ENCODE measurements around the gene CRADD.

The CRADD gene

DNA sequence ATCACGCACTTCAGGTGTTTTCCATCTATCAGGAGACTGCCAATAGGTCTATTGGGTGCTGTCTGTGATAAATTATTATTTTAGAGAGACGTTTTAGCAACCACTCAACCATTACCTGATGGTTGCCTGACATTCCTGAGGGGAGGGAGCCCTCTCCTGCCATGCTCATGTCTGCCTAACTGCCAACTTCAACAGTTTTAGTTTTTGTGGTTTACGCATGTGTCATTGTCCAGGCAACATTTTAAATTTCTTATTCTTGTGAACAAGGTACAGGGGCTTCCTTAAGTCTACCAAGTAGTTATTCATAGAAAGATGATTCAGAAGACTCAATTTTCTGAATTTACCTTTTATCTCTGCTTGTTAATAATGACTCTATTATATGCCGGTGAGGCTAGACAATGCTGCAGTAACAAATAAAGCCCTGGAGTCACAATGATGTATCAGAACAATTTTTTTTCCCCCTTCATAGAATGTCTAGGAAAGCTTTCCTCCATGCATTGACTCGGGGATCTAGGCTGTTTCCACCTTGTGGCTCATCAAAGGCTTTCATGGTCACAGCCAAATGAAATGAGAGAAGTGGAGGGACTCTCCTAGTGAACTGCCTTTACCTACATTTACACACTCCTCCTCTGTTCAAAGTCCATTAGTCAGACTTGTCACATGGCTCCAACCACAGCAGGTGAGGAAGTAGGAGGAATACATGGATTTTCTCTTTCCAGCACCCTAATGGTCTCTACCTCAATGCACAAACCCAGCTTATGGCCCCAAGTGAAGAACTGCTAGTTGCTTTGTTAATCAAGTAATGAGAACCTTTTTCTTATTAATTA lies 225.8 kb downstream of the CRADD start:
- peaks cover 21% of the 10 kb centered on the region for H3K36me3 Mint-ChIP-seq
- H3K4me1 Mint-ChIP-seq, result peaks cover 53% of the 10 kb centered on the region
- H3K4me3 Mint-ChIP-seq, result no peak overlapping the region
- H3K27ac Mint-ChIP-seq, result no peak overlapping the region
- peaks cover 11% of the 10 kb centered on the region for H3K9me3 Mint-ChIP-seq
- peaks cover 4% of the 10 kb centered on the region for H3K27me3 Mint-ChIP-seq
- CTCF ChIA-PET, result no interaction called here
- no peak for DNase-seq

DNA sequence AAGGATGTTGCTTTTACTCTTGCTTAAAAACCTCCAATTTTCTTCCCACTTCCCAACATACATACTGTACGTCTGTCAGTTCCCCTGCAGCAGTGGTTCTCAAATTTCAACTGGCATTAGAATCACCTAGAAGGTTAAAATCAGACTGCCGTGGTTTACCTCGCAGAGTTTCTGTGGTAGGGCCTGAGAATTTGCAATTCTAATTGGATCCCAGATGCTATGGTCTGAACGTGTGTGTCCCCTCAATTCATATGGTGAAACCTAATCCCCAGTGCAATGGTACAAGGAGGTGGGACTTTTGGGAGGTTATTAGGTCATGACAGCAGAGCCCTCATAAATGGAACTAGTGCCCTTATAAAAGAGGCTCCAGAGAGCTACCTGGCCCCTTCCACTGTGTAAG lies 226.9 kb downstream of the CRADD start:
- DNase-seq, result no peak
- H3K27me3 Mint-ChIP-seq, result peaks cover 4% of the 10 kb centered on the region
- no peak overlapping the region for H3K27ac Mint-ChIP-seq
- CTCF ChIA-PET, result no interaction called here
- no peak overlapping the region for H3K4me3 Mint-ChIP-seq
- peaks cover 17% of the 10 kb centered on the region for H3K36me3 Mint-ChIP-seq
- peaks cover 43% of the 10 kb centered on the region for H3K4me1 Mint-ChIP-seq
- peaks cover 10% of the 10 kb centered on the region for H3K9me3 Mint-ChIP-seq

DNA sequence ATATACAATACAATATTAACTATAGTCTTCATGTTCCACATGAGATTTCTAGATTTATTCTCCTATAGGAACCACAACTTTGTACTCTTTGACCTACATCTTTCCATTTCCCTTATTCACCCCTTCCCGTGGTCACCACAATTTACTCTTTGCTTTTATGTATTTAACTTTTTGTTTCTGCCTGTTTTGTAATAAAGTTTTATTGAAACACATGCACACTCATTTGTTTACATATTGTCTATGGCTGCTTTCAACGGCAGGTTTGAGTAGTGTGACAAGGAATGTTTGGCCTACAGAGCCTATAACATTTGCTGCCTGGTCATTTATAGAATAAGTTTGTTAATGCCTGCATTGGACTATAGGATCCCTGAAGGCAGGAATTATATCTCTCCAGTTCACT lies 231.1 kb downstream of the CRADD start:
- Mint-ChIP-seq H3K9me3 (peaks cover under 1% of the 10 kb centered on the region), H3K4me3 (no peak overlapping the region), H3K36me3 (peaks cover under 1% of the 10 kb centered on the region), H3K4me1 (peaks cover 25% of the 10 kb centered on the region), H3K27ac (no peak overlapping the region), H3K27me3 (peaks cover 4% of the 10 kb centered on the region)
- DNase-seq, result no peak
- CTCF ChIA-PET, result no interaction called here

DNA sequence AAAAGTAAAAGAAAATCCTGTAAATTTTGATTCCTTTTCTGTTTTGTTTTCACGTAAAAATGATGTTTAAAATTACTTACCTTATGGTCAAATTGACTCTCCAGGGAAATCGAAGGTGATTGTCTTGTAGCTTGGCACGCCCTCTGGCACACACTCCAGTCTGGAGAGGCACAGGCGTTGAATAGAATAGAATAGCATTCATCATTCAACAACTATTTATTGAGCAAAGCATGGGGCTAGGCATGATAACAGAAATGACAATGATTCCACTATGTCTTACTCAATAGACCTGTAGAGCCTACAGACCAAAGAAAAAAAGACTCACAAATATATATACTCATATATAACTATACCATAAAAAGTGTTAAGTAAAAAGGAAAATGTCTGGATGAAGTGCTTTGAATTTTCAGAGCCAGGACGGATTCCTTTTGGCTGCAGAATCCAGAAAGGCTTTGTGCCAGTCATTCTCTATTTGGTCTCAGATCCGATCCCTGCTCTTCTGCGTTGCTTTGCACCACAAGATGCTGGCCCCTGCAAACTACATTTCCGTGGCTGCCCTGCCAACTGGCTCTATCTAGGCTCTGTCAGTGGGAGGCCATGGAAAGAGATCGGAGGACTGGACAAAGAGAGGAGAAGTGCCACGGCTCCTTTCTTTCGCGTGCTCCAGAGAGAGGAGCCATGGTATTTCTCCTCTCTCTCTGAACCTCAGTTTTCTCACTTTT lies 231.8 kb downstream of the CRADD start:
- no peak overlapping the region for H3K4me3 Mint-ChIP-seq
- no peak for DNase-seq
- CTCF ChIA-PET, result no interaction called here
- H3K9me3 Mint-ChIP-seq, result no peaks in the 10 kb centered on the region
- H3K27me3 Mint-ChIP-seq, result peaks cover 4% of the 10 kb centered on the region
- no peaks in the 10 kb centered on the region for H3K36me3 Mint-ChIP-seq
- no peak overlapping the region for H3K27ac Mint-ChIP-seq
- peaks cover 18% of the 10 kb centered on the region for H3K4me1 Mint-ChIP-seq

DNA sequence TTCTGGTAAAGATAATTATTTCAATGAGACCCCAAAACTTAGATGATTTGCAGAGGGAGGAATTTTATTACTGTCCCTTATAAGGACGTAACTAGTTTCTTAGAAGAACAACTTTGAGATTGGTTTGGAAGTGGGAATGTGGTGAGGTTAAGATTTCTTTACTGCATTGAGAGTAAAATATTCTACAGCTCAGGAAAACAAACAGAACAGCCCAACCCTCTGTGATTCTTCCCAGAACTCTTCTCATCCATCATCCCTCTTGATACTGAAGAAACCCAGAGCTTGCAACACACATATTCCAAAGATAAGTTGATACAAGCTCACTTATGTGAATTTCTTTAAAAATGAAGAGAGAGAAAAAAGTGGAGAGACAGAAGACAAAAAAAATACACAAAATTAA lies 234.2 kb downstream of the CRADD start:
- CTCF ChIA-PET, result interaction anchor here (1.2 kb wide), 1 partner anchor 190 kb away, joined by 4 read pairs; no protein-coding TSS in a partner anchor
- H3K4me3 Mint-ChIP-seq, result no peak overlapping the region
- peaks cover 10% of the 10 kb centered on the region for H3K4me1 Mint-ChIP-seq
- H3K27me3 Mint-ChIP-seq, result peaks cover 4% of the 10 kb centered on the region
- DNase-seq, result no peak
- no peaks in the 10 kb centered on the region for H3K9me3 Mint-ChIP-seq
- H3K36me3 Mint-ChIP-seq, result no peaks in the 10 kb centered on the region
- no peak overlapping the region for H3K27ac Mint-ChIP-seq

DNA sequence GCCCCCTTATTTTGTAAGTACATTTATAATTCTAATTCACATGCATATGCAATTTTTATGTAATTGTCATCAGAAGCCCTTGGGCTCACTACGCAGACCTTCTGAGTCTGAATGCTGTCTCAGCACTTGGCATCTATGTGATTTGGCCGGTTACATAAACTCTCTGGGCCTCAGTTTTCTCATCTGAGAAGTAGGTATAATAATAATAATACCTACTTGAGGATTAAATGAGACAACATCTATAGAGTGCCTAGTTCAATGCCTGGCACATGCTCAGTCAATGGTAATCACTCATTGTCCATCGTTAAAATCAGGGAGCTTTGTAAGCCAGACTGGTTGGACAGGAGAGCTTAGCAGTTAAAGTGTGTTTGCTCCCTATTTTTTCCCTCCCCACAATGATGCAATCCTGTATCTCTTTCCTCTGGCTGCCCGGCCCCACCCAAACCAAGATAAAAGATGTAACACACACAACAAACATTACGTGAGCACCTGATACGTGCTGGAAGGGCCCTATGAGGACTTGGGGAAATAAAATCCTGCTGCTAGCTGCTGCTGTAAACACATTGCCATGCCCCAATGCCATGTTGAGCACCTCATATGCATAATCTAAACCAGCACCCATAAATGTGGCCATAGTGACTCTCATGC lies 235.0 kb downstream of the CRADD start:
- no peak for DNase-seq

DNA sequence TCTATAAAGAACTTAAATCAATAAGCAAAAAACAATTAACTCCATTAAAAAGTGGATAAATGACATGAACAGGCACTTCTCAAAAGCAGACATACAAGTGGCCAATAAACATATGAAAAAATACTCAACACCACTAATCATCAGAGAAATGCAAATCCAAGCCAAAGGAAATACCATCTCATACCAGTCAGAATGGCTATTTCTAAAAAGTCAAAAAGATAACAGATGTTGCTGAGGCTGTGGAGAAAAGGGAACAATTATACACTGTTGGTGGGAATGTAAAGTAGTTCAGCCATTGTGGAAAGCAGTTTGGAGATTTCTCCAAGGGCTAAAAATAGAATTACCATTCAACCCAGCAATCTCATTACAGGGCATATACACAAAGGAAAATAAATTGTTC lies 236.7 kb downstream of the CRADD start:
- Mint-ChIP-seq H3K27ac (no peak overlapping the region), H3K4me1 (peaks cover 7% of the 10 kb centered on the region), H3K36me3 (no peaks in the 10 kb centered on the region), H3K9me3 (peaks cover 4% of the 10 kb centered on the region), H3K4me3 (no peak overlapping the region), H3K27me3 (peaks cover 5% of the 10 kb centered on the region)
- CTCF ChIA-PET, result no interaction called here
- DNase-seq, result no peak

More for the DNA sequence above, 235.0 kb downstream of the CRADD start:
- Mint-ChIP-seq H3K27ac (no peak overlapping the region), H3K9me3 (no peaks in the 10 kb centered on the region), H3K4me1 (peaks cover 10% of the 10 kb centered on the region), H3K36me3 (no peaks in the 10 kb centered on the region), H3K27me3 (peaks cover 1% of the 10 kb centered on the region), H3K4me3 (no peak overlapping the region)
- CTCF ChIA-PET, result interaction anchor here (1.2 kb wide), 1 partner anchor 189 kb away, joined by 4 read pairs; no protein-coding TSS in a partner anchor

DNA sequence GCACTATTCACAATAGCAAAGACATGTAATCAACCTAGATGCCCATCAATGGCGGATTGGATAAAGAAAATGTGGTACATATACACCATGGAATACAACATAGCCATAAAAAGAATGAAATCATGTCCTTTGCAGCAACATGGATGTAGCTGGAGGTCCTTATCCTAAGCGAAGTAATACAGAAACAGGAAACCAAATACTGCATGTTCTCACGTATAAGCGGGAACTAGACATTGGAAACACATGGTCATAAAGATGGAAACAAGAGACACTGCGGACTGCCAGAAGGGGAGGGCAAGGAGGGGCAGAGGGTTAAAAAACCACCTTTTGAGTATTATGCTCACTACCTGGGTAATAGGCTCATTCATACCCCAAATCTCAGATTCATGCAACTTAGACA lies 237.1 kb downstream of the CRADD start:
- H3K27me3 Mint-ChIP-seq, result peaks cover 5% of the 10 kb centered on the region
- CTCF ChIA-PET, result no interaction called here

DNA sequence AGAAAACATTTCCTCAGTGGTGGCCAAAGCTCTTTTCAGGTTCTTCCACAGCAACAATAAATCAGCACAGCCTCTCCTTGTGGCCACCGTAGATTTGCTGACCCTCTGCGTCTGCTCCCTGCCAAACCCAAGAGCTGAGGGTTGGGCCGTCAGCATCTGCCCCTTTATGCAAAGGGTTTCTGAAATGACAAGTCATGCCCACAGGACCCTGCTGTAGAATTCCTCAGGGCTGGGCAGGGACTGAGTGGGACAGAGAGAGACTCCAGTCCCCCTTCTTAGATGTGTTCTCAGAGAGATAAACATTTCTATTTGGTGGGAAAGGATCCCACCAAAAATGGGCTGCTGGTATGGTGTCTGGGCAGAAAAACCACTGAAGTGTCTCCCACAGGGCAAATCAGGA lies 238.2 kb downstream of the CRADD start:
- H3K4me3 Mint-ChIP-seq, result no peak overlapping the region
- CTCF ChIA-PET, result no interaction called here
- no peak for DNase-seq
- H3K36me3 Mint-ChIP-seq, result no peaks in the 10 kb centered on the region
- peaks cover 6% of the 10 kb centered on the region for H3K9me3 Mint-ChIP-seq
- peaks cover 5% of the 10 kb centered on the region for H3K27me3 Mint-ChIP-seq
- H3K4me1 Mint-ChIP-seq, result peaks cover 7% of the 10 kb centered on the region
- no peak overlapping the region for H3K27ac Mint-ChIP-seq

More for the DNA sequence above, 237.1 kb downstream of the CRADD start:
- Mint-ChIP-seq H3K4me3 (no peak overlapping the region), H3K4me1 (peaks cover 7% of the 10 kb centered on the region), H3K9me3 (peaks cover 4% of the 10 kb centered on the region), H3K27ac (no peak overlapping the region), H3K36me3 (no peaks in the 10 kb centered on the region)
- no peak for DNase-seq

DNA sequence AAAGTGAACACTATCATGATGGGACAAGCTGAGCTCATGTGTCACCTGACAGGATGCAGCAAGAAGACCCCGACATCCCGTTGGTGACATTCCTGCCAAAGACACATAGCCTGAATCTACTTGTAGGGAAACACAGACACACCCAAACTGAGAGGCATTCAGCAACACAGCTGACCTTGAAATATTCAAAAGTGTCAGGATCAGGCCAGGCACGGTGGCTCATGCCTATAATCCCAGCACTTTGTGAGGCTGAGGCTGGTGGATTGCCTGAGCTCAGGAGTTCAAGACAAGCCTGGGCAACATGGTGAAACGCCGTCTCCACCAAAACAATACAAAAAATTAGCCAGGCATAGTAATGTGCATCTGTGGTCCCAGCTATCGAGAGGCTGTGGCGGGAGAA lies 239.2 kb downstream of the CRADD start:
- CTCF ChIA-PET, result interaction anchor here (0.6 to 0.7 kb wide), 2 partner anchors 185 to 996 kb away, joined by 3 to 4 read pairs; no protein-coding TSS in a partner anchor
- DNase-seq, result no peak
- Mint-ChIP-seq H3K4me3 (no peak overlapping the region), H3K9me3 (peaks cover 6% of the 10 kb centered on the region), H3K27me3 (peaks cover 5% of the 10 kb centered on the region), H3K36me3 (no peaks in the 10 kb centered on the region), H3K4me1 (peaks cover 6% of the 10 kb centered on the region), H3K27ac (no peak overlapping the region)

DNA sequence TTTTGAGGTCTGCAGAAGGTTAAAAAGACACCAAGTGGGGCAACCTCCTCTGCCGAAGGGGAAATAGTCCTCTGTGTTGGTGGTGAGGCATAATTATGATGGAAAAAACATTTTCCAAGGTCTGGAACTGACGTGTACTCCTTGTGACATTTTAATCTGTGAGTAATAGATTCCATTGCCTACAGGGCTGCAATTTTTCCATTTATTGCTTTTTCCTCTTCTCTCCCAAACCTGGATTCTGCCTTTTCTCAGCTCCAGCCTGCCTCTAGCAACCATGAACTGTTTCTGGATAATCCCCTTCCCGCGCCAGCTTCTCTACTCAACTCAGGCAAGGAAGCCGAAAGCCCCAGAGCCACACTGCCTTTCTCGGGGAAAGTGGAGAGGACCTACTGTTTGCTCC lies 241.1 kb downstream of the CRADD start:
- H3K4me1 Mint-ChIP-seq, result peaks cover 10% of the 10 kb centered on the region
- H3K4me3 Mint-ChIP-seq, result no peak overlapping the region
- CTCF ChIA-PET, result no interaction called here
- DNase-seq, result no peak
- peaks cover 5% of the 10 kb centered on the region for H3K27me3 Mint-ChIP-seq
- no peak overlapping the region for H3K27ac Mint-ChIP-seq
- H3K9me3 Mint-ChIP-seq, result peaks cover 6% of the 10 kb centered on the region
- H3K36me3 Mint-ChIP-seq, result no peaks in the 10 kb centered on the region

DNA sequence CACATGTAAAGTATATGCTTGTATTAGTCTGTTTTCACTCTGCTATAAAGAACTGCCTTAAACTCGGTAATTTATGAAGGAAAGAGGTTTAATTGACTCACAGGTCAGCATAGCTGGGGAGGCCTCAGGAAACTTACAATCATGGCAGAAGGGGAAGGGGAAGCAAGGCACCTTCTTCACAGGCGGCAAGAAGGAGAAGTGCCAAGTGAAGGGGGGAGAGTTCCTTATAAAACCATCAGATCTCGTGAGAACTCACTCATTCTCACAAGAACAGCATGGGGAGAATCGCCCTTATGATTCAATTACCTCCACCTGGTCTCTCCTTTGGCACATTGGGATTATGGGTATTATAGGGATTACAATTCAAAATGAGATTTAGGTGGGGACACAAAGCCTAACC lies 241.7 kb downstream of the CRADD start:
- Mint-ChIP-seq H3K36me3 (peaks cover under 1% of the 10 kb centered on the region), H3K4me3 (no peak overlapping the region), H3K27ac (no peak overlapping the region), H3K4me1 (peaks cover 11% of the 10 kb centered on the region), H3K27me3 (peaks cover 5% of the 10 kb centered on the region), H3K9me3 (peaks cover 6% of the 10 kb centered on the region)
- CTCF ChIA-PET, result no interaction called here
- DNase-seq, result no peak

DNA sequence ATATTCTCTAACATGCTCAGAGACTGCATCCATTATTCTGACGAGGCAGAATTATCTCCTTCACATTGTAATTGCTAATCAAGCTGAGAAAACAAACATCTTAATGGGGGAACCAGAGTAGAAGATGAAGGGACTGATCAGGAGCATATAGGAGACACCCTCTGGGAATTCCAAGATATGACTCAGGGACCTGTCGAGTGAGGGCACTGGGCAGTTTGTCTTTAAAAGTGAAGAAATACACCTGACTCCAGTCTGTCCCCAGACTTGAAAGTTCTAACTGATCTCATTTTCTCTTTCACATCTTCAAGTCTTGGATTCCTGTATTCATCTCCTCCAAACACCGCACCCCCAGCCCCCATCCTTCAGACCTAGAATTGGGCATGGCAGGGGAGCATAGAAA lies 244.3 kb downstream of the CRADD start:
- CTCF ChIA-PET, result no interaction called here
- no peak overlapping the region for H3K27ac Mint-ChIP-seq
- no peak overlapping the region for H3K4me3 Mint-ChIP-seq
- DNase-seq, result no peak
- H3K36me3 Mint-ChIP-seq, result peaks cover 13% of the 10 kb centered on the region
- H3K27me3 Mint-ChIP-seq, result peaks cover 6% of the 10 kb centered on the region
- peaks cover 19% of the 10 kb centered on the region for H3K9me3 Mint-ChIP-seq
- H3K4me1 Mint-ChIP-seq, result peaks cover 26% of the 10 kb centered on the region

DNA sequence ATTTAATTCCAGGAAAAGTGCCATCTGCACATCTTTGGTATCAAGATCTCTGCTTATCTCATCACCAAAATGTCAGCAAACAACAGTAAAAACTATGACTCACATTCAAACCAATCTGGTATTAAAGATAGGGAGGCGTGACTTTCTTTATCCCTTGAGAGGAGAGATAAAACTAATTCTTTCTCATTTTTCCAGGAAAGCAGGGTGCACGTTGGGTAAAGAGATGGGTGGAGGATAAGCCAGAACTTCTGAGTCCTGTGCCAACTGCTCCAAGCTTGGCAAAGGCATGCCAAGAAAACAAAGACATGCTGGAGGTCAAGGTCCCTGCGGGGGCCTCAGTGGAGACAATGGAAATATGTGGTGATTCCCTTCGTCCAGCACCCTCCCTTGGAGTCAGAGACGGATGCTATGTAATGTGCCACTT lies 245.4 kb downstream of the CRADD start:
- Mint-ChIP-seq H3K4me1 (peaks cover 26% of the 10 kb centered on the region), H3K9me3 (peaks cover 17% of the 10 kb centered on the region), H3K36me3 (peaks cover 13% of the 10 kb centered on the region), H3K27ac (no peak overlapping the region), H3K4me3 (no peak overlapping the region), H3K27me3 (peaks cover 8% of the 10 kb centered on the region)
- DNase-seq, result no peak
- CTCF ChIA-PET, result interaction anchor here (0.6 kb wide), 1 partner anchor 1135 kb away, joined by 3 read pairs; no protein-coding TSS in a partner anchor
